Choroid plexus epithelial cell (primary cell): ENCODE data around the gene CDCA4.
A peak's percentile ranks its signal among the peaks of the same experiment; 100 is the strongest.

ENCODE experiments used
- DNase-seq: peaks from one replicate; pipeline ENCODE4 v3.0.0-alpha.2; 2010; ENCODE audit warnings: low read depth
- H3K4me3 ChIP-seq: 2 replicates; pipeline ENCODE4 v1.5.1; 2011; ENCODE audit warnings: low read depth, mild to moderate bottlenecking, control low read depth, low read length, moderate library complexity
- TF ChIP-seq, protein P1 (sequence below): conservative IDR thresholded peaks from 2 replicates; pipeline ENCODE4 v1.5.1; 2011; ENCODE audit warnings: low read depth, mild to moderate bottlenecking, control low read depth, inconsistent platforms, low read length, moderate library complexity

Gene CDCA4

GRCh38 chr14:105020815-105021655 lies at the start of gene CDCA4:
CDCA4 (minus strand) TSS chr14:105021083; CDS start chr14:105011929, 9,154 bp downstream.
- peak within 1 kb of the TSS; percentile 71 for H3K4me3 ChIP-seq
- peak; percentile 96 for DNase-seq
- TF ChIP-seq, protein P1, sequence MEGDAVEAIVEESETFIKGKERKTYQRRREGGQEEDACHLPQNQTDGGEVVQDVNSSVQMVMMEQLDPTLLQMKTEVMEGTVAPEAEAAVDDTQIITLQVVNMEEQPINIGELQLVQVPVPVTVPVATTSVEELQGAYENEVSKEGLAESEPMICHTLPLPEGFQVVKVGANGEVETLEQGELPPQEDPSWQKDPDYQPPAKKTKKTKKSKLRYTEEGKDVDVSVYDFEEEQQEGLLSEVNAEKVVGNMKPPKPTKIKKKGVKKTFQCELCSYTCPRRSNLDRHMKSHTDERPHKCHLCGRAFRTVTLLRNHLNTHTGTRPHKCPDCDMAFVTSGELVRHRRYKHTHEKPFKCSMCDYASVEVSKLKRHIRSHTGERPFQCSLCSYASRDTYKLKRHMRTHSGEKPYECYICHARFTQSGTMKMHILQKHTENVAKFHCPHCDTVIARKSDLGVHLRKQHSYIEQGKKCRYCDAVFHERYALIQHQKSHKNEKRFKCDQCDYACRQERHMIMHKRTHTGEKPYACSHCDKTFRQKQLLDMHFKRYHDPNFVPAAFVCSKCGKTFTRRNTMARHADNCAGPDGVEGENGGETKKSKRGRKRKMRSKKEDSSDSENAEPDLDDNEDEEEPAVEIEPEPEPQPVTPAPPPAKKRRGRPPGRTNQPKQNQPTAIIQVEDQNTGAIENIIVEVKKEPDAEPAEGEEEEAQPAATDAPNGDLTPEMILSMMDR, result no peak

- DNase-seq, result no peak
- no peak overlapping the region for H3K4me3 ChIP-seq
- TF ChIP-seq, protein P1, result no peak
Observed at GRCh38 chr14:105069871-105070759, 49.2 kb upstream of the CDCA4 start.

DNA sequence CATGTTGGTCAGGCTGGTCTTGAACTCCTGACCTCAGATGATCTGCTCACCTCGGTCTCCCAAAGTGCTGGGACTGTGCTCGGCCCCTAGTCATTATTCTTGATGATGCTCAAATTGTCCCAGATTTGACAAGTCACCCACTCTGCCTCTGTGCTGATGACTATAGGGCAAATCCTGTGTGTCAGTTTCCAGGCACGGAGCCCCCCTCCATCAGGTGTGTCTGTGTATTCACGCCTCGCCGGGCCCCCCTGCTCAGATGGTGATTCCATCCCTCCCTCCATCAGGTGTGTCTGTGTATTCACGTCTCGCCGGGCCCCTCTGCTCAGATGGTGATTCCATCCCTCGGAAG lies 48.6 kb upstream of the CDCA4 start:
- TF ChIP-seq, protein P1, result no peak
- no peak for DNase-seq
- no peak overlapping the region for H3K4me3 ChIP-seq

GRCh38 chr14:105068818-105069217 lies 47.9 kb upstream of the CDCA4 start:
- no peak overlapping the region for H3K4me3 ChIP-seq
- no peak for DNase-seq
- TF ChIP-seq, protein P1, result no peak

DNA sequence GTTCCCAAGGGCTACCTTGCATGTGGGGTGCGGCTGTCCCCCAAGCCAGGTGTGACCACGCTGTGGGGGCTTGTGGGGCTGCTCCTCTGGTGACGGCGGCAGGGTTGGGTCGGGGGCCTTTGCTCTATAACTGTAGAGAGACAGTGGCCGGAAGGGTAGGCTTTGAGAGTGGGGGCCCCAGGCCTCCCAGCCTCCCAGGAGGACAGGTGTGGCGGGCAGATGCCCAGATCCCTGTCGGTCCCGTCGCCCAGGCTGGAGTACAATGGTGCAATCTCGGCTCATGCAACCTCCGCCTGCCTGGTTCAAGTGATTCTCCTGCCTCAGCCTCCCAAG lies 47.1 kb upstream of the CDCA4 start:
- DNase-seq, result no peak
- no peak overlapping the region for H3K4me3 ChIP-seq
- TF ChIP-seq, protein P1, result no peak

- DNase-seq, result peak; percentile 42
- TF ChIP-seq, protein P1, result no peak
- no peak overlapping the region for H3K4me3 ChIP-seq
Observed at GRCh38 chr14:105067140-105067968, 46.5 kb upstream of the CDCA4 start.
